Embryonic facial prominence (tissue), 1 donor: Measurements from ENCODE around the gene TTLL11.
"Not testable (repeated sequence)": the region's sequence is repeated elsewhere in the genome, so short reads cannot be mapped to it uniquely, and the experiment has no call there.

Experiments used
- DNase-seq: peaks from one replicate; pipeline ENCODE4 v3.0.0-alpha.2; 2016; ENCODE audit errors: extremely low spot score

The TTLL11 gene

DNA sequence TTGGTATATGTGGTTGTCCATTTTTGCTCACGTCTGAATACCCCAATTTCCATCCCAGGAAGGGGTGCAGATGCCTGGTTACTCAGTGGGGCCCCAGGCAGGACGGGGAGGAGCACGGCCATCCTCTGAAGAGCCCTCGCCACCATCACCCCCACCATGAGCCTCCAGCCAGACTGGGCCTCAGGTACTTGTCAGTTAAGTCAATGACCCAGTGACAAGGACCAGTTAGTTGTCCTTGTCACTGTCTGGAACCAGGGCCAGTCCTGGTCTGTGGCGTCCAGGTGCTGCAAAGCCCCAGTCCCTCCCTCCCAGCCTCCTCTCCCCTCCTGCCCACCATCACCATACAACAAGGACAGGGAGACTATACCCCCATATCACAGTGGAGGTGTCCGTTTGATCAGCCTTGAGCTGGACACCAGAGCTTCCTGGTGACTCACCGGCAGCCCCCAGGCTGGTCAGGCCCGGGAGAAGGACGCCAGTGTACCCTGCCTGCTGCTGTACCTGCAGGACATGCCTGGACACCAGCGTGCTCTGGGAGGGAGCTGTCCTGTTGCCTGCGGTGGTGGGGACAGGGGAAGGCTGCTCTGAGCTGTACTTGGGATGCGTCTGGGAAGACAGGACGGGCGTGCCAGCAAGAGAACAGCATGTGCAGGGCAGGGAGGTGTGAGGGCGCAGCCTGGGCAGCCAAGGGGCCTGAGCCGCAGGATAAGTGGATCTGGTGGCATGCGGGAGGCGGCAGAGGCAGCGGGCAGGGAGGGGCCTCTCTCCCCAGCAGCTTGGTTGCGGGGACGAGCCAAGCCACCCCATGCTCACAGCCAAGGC lies 32.6 kb upstream of the TTLL11 start:
- DNase-seq: no peak

DNA sequence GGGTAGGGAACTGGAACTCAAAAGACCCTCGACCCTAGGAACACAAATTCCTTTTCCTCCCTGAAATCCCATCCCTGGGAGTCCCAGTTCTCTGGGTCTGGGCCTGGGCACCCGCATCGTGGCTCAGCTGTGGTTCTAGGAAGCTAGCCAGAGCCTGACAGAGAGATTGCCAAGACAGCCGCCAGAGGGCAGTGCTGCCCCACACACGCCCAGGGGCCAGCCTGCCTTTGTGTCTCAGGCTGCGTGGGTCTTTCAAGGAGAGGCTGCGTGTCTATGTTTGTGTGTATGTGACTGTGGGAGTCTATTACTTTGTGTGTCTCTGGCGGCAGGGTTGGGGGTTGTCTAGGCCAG lies 32.0 kb upstream of the TTLL11 start:
- DNase-seq: peak; percentile 28

DNA sequence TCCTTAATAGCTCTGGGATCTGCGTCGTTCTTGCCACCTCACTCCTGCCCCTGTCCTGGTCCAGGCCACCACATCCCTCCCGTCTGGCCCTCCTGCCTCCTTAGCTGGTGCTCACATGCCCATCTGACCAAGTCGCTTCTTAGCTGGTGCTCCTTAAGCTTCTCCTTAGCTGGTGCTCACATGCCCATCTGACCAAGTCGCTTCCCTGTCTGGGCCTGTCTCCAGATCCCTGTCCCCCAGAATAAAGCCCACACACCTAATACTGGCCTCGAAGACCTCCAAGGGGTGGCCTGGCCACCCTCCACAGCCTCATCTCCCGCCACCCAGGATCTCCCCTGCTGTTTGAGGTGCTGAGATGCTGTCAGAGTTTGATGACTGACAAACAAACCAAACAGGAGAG lies 31.4 kb upstream of the TTLL11 start:
- no peak for DNase-seq

DNA sequence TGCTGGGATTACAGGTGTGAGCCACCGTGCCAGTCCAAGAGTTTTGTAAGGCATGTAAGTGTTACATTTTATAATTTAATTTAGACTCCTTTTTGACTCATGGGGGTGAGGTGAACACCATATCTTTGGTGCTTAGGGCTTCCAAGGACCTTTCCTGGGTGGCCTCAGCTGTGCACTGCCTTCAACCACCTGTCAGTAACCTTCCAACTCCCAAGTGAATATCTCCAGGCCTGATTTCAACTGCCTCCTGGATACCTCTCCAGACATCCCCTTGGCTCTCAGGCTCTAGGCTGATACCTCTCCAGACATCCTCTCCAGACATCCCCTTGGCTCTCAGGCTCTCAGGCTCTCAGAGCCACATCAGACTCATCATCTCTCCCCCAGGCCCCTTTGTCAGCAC lies 30.9 kb upstream of the TTLL11 start:
- DNase-seq: no peak

DNA sequence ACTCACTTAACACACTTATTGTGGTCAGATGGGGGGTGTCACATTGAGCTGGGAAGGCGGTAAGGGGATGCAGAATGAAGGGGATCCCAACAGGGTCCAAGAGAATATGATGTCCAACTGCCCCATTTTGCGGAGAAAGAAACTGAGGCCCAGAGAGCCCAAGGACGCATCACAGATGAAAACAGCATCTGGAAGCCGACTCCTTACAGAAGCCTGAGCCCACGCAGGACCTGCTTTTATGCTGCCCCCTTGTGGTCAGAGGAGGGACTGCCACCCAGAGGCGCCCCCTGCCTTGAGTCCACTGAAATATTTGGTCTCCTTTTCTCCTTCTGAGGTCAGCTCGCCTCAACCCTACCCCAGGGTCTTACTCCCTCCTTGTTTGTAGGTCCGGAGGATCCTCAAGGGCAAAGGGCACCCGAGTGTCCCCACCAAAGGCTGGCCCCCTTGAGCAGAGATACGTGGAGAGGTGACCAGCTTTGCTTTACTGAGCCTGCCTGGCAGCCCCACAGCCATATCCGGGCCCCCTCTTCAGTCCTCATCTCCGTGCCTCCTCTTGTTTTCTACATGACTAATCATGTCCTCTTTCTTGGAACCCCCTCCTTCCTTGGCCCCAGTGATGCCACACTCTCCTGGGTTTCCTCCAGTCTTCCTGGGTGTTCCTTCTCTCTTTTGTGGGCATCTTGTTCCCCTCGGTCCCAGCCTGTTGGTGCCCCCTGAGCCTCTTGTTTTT lies 30.0 kb upstream of the TTLL11 start:
- DNase-seq: no peak

DNA sequence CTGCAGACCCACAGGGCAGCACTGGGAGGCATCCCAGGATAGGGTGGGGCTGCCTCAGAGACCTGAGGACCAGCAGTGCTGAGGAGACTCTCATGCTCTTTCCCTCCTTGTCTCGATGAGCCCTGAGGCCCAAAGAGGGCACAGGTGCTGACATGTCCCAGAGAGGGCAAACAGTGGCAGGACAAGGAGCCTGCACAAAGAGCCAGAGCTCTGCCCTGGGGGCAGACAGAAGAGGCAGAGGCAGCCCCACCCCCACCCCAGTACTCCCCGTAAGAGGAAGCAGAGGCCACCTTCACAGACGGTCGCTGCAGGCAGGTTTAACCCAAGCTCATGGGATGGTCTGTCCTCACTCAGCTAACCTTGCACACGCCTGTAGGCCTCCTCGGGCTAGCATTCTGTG lies 29.4 kb upstream of the TTLL11 start:
- DNase-seq: no peak

DNA sequence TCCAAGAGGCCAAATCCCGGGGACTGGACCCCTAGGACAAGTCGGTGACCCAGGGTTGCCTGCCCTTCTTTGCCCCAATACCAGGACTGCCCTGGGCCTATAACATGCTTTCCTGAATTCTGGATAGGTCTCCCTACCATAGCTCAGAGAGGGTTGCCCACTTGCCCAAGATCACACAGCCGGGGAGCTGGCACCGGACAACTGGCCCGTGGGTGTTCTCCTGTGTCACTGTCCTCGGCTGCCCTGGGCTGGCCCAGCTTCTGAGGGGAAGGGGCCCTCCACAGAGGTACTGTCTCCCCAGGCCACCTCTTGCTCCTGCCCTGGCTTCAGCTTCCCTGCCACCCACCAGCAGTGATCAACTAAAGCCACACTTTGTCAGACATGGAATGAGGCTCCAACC lies 28.8 kb upstream of the TTLL11 start:
- DNase-seq: no peak

DNA sequence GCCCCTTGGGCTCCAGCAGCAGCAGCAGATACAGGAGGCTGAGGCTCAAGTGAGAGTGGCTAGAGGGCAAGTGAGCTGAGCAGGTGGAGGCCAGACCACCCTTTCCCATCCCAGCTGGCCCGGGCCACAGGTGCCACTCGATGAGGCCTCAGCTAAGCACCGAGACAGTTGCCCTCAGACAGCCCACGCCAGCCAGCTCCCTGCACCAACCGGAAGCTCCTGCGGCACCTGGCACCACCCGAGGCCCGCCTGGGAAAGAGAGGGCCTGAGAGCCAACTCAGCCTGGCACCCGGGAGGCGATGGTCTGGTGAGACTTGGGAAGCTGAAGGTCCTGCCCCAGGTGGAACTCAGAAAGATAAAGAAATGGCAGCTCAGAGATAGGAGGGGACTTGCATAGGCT lies 28.3 kb upstream of the TTLL11 start:
- DNase-seq: no peak

DNA sequence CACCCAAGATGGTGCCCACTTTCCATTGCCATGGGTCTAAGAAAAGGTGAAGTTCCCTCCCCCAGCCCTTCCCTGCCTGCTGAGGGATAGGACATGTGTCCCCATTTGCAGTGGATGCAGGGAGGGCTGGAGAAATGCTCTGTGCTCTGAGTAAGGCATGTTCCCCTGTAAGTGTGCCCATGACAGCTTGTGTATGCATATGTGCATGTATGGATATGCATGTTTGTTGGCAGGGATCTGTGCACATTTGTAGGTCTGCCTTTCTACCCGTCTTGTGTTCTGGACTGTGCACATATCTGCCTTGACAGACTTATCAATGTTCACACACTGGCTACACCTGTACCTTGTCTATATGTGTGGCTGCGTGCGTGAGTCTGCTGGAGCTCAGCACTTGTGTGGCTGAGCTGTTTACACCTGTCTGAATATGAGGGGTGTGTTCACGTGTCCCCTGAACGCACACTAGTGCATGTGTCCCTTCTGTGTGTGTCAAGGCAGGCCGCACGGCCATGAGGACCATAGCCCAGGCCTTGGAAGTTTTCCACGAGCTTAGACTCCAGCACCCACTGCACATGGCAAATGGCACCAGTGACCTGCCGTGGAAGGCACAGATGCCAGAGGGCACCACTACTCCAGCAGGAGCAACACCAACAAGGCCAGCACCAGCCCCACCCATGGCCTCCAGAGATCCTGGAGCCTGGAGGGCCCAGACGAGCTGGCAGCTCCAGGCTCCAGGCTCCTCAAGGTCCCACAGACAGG lies 27.4 kb upstream of the TTLL11 start:
- no peak for DNase-seq

DNA sequence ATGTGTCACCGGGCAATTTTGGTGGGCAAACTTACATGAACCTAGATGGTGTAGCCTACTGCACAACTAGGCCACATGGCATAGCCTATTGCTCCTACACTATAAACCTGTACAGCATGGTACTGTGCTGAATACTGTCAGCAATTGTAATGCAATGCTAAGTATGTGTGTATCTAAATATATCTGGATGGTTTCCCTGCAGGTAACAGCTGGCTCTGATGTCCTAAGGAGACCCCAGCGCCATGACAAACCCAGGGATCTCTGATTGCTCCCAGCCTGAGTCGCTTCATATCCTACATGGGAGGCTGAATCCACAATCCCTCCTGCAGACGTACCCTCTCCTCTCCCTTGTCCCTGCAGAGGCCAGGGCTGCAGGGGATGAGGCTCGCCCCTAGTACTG lies 26.6 kb upstream of the TTLL11 start:
- no peak for DNase-seq

DNA sequence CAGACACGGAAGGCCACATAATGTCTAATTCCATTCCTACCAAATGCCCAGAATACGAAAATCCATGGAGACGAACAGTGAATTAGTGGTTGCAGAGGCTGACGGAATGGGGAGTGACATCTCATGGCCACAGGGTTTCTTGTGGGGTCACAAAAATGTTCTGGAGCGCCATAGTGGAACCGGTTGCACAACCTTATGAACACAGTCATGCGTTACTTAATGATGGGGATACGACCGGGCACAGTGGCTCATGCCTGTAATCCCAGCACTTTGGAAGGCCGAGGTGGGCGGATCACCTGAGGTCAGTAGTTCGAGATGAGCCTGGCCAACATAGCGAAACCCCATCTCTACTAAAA lies 26.0 kb upstream of the TTLL11 start:
- no peak for DNase-seq

DNA sequence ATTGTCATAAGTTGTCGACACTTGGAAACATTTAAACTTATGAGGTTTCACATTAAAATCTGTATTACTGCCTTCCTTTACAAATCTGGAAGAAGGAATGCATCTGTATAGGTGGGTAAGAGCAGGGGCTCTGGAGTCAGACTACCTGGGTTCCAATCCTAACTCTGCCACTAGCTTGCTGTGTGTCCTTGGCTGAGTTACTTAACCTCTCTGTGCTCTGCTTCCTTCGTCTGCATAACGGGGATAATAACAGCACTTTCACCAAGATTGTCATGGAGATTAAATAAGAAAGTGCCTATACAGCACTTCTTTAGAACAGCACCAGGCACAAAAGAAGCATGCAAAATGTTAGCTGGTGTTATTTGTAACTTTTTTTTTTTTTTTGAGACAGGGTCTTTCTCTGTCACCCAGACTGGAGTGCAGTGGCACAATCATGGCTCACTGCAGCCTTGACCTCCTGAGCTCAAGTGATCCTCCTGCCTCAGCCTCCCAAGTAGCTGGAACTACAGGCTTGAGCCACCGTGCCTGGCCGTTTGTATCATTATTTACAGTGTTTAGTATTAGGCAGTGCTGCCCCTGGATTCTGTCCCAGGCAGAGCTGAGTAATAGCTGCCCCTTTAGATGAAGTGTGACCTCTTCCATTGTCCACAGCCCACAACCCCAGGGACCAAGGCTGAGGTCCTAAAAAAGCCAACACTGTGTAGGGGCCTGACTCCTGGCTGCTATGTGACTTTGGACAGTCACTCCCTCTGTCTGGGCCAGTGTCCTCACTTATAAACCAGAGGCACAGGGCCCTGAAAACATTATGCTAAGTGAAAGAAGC lies 25.4 kb upstream of the TTLL11 start:
- DNase-seq: no peak

DNA sequence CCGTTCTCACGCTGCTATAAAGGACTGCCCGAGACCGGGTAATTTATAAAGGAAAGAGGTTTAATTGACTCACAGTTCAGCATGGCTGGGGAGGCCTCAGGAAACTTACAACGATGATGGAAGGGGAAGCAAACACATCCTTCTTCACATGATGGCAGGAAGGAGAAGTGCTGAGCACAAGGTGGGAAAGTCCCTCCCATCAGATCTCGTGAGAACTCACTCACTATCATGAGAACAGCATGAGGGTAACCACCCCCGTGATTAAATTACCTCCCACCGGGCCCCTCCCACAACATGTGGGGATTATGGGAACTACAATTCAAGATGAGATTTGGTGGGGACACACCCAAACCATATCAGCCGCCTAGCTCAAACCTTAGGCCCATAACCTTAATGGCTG lies 24.1 kb upstream of the TTLL11 start:
- DNase-seq: not testable (repeated sequence)

DNA sequence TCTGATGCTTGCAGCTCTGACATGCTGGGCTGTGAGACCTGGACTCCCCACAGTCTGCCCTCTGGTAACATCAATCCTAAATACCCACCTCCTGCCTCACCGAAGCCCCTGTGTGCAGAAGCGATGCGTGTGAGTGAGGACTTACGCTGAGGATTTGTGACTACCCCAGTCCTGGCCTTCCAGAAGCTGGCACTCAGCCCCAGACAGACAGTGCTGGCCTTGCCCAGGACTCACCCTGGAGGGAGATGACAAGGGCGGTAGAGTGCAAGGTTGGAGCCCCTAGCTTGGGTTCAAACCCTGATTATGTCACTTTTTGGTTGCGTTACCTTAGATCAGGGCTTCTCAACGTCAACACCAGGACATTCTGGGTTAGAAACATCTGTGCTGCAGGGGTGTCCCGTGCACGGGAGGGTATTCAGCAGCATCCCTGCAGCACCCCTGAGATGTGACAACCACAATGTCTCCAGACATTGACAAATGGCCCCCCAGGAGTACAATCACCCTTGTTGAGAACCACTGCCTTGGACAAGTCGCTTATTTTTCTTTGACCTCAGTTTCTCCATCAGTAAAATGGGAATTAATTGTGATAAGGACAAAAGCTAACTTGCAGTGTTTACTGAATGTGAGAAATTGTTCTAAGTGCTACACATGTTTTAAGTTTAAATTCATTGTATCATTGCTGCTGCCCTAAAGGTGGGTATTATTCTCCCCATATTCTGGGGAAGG lies 23.5 kb upstream of the TTLL11 start:
- no peak for DNase-seq

DNA sequence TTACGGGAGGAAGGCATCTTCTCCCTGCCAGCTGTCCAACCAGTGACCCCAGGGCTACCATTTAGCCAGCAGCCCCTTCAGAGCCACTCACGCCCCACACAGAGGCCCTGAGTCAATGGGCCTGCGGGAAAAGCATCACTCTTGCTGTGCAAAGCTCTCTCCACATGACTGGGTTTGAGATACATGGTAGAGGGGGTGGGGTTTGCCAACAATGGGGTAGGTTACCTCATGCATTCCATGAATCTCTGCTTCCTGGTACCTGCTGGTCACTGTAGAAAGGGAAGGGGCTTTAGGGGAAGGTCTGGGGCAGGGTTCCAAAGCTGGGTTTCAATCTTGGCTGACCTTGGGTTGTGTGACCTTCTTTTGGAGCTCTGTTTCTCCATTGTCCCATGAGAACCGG lies 22.9 kb upstream of the TTLL11 start:
- no peak for DNase-seq

DNA sequence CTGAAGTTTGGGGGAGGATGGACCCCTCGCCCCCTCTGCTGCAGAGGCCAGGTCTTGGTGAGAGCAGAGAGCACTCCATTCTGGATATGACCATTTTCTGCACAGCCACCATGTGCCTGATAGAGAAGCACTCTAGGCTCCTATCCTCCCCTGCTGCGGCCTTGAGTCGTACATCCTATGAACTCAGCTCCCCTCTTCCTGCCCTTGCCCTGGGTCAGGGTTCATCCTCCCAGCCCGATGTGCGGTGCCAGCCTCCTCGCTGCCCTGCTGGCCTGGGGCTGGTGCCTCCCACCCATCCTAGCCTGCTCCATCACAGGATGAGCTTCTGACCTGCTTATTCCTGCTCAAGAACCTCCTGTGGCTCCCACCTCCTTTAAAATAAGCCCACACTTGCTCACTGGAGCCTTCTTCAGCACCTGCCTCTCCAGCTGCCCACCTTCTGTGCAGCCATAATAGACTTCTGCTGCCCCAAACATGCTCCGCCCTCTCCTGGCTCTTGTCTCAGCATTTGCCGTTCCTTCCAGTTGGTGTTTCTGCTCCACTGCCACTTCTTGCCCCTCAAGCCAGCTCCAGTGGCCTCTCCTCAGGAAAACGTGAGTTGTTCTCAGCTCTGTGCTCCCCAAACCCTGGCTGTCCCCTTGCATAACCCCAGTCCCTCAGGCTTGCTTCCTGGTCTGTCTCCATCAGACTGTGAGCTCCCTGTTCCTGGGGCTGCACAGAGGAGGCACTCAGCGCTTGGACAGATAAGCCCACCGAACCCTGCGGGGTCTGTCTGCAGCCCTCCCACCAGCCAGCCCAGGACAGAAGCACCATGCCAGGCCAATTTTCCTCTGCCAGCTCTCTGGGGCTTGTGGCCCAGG lies 22.3 kb upstream of the TTLL11 start:
- DNase-seq: no peak

DNA sequence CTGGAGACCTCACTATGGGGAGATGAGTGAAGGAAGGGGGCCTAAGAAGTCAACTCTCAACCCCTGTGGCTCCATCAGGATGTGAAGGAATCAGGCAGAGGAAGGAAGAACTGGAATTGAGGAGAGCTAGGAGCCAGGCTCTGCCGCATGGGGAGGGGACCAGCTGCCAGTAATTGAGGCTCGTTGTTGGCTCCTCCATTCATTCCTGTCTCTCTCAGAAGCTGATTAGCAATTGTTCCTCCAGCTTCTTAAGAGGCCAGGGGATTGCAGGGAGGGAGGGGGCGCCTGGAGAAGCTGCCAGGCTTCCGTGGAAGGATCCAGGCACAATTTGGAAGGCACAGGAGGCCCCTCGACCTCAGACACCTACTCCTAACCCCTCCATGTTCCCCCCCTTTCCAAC lies 20.5 kb upstream of the TTLL11 start:
- no peak for DNase-seq

DNA sequence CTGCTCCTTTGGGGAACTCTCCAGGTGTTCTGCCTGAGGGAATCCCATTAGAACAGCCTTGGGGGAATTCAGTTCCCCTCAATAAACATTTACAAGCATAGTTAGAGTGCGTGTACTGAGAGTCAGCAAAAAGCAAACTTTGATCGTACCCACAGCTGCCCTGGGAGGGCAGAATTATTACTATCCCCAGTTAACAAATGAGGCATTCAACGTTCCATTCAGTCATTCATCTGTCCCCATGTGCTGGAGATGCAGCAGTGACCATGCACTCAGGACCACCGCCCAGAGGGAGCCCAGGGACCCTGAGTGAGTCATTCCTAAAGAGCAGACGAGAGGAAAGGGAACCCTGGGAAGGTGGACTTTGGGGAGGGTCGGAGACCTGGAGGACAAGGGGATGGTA lies 19.1 kb upstream of the TTLL11 start:
- no peak for DNase-seq

DNA sequence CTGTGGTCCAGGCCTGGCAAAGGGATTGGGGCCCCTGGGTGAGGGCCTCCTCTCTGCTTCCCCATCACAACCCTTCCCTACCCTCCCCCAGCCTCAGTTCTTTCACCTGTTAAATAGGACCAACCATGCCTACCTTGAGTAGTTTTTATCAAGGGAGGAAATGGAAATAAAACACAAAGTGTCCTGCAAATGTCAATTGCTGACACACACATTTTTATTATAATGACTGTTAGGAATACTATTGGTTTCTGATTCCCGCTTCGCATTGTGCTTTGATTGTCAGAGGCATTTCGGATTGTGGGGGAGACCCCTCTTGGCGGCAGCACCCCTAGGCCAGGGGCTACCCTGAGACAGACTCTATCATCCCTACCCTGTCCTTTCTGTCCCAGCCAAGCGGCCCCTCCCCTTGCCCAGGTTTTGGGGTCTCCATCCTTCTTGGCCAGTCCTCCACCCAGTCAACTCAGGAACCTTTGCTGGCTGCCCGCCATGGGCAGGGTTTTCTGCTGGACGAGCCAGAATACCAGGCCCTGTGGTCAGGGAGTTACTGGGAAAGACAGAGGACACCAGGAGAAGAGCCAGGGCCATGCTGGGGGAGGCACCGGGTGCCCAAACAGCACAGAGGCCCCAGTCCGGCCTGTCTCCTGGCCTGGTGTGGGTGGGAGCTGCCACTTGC lies 18.4 kb upstream of the TTLL11 start:
- DNase-seq: no peak
